ENCODE measurements around the gene SLC22A16. TPM values are rescaled to one million over a fixed set of nuclear protein-coding genes. Genes with fewer than 3 reads are reported as not detected.
"Not testable (repeated sequence)": the region's sequence is repeated elsewhere in the genome, so short reads cannot be mapped to it uniquely, and the experiment has no call there.

The SLC22A16 gene
- total RNA-seq, 1 donor from 2014 or later, result not detected

DNA sequence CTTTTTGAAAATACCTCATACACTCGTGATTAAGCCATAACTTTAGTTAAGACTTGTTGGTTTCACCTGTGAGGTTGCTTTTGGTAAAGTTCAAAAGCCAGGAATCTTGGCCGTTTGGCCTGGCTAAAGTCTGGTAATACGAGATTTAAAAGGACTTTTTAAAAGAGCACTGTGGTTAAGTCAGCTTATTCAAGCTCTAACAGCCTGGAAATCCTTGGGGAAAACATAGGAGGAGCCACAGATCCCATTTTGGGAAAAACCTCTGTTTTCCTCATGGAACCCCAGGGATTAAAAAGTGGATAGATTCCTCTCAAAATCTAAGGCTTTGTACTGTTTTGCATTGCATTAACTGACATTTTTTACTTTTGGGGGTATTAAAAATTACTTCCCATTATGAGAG is 13.7 kb upstream of the SLC22A16 start:
- no peak for DNase-seq

DNA sequence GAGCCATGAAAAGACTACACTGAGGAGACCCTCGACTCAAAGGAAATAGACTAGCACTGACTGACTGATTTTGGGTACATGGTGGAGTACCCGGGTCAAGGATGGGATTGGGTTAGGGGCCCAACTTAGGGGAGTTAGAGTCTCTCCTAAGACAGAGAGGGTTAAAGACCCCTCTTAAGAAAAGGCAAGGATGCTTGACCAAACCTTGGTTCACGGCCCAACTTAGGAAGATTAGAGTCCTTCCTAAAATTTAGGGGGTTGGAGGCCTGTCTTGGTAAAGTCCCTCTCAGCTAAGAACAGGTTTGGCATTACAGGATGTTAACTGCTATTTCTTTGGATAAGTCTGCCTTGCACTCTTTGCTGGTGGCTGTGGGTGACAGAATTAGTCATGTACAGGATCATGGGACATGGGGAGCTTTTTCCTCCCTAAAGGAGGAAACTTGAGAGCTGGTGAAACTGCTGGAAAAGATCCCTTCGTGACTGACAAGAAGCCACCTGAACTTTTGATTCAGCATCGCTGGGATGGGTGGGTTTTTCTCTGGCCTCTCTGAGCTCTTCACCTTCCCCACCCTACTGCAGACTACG is 12.3 kb upstream of the SLC22A16 start:
- no peak for DNase-seq

DNA sequence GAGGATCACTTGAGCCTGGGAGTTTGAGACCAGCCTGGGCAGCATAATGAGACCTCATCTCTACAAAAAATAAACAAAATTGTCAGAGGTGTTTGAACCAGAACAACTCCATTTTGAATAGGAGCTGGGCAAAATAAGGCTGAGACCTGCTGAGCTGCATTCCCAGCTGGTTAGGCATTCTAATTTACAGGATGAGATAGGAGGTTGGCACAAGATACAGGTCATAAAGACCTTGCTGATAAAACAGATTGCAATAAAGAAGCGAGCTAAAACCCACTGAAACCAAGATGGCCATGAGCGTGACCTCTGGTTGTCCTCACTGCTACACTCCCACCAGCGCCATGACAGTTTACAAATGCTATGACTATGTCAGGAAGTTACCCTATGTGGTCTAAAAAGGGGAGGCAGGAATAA is 11.6 kb upstream of the SLC22A16 start:
- DNase-seq, result not testable (repeated sequence)

DNA sequence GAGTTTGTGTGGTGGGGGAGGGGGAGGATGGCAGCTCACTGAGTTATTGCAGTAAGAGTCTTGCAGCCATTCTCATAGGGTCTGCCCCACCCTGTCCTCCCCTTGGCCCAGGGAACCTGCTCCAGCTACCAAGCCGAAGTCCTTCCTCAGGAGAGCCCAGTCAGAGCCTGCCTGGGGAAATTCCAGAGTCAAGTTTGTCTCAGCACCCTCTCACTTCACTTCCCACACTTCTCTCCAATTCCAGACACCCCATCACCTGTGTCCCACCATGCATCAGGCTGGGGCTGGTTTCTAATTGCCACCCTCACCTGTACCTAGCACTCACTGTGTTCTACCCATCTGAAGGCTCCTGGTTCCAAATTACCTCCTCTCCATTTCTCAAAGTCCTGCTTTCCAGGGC is 10.3 kb upstream of the SLC22A16 start:
- no peak for DNase-seq

DNA sequence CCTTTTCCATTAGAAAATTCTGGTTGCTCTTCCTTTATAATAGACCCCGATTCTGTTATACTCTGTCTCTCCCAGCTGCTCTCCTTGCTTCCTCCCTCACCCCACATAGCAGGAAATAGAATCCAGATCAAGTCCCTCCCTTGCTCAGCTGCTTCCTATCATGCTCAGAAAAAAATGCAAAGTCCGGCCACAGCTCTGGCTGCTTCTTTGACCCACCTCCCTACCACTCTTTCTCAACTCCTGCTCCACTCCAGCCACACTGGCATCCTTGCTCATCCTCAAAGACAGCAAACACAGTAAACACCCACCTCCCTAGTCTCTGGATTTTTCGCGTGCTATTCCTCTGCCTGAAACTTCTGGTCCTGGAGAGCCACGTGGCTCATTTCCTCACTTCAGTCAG is 9.1 kb upstream of the SLC22A16 start:
- DNase-seq, result no peak

DNA sequence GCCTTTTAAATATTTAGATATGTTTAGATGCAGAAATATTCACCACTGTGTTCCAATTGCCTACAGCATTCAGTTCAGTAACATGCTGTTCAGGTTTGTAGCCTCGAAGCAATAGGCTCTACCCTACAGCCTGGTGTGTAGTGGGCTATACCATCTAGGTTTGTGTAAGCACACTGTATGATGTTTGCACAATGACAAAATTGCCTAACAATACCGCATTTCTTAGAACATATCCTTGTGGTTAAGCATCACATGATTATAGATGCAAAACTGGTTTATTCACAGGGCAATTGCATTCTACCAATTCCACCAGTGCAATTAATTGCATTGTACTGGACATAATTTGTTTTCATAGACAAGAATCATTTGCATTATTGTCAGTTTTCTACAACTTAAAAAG is 7.9 kb upstream of the SLC22A16 start:
- DNase-seq, result no peak

DNA sequence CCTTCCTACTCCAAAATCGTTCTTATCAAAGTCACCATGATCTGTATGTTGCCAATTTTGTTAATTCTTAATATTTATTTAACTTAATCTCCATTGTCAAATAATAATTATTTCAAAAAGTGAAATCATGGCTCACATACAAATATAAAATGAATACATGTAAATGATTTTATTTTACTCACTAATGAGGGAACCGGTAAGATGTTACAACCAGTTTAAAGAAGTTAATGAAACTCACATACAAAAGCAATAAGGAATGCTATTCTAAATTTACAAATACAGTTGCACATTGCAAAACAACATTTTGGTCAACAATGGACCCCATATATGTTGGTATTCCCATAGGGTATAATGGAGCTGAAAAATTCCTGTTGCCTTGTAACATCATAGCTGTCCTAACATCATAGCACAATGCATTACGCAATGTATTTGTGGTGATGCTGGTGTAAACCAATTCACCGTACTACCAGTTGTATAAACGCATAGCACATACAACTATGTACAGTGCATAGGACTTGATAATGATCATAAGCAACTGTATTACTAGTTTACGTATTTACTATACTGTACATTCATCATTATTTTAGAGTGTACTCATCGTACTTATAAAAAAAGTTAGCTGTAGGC is 6.5 kb upstream of the SLC22A16 start:
- DNase-seq, result no peak

DNA sequence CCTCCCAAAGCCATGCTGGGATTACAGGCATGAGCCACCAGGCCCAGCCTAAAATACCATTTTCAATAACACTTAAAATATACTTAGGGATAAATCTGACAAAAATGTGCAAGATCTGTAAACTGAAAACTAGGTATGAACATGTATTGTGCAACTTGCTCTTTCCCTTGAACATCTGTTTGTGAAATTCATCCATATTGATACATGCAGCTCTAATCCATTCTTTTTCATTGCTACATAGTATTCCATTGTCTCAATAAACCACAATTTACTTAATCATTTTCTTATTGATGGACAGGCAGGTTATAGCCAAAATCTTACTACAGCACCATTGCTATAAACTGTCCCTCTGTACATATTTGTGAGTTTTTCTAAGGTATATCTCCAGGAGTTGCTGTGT is 4.7 kb upstream of the SLC22A16 start:
- DNase-seq, result no peak

DNA sequence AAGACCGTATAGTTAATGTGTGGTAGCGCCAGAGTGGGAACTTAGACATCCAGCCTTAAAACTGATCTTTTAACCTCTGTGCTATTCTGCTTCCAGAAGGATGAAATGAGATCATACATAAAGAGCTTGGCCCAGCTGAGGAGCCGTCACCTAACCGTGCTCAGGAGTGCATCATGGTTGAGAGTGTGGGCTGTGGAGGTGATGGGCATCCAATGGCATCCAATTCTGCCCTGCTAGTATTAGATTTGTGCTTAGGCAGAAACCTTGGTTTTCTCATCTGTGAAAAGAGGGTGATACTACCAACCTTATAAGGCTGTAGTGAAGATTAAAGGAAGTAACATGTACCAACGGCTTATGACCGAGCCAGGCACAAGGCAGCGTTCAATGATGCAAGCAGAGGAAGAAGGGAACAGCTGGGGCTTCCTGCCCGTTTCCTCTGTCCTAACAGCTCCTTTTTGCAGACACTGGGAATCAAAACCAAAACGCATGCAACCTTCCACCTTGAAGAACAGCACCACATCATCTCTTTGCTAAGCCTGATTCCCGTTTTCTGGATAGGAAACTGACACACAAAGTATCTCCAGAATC is 1.3 kb downstream of the SLC22A16 start:
- peak; percentile 8 for DNase-seq

DNA sequence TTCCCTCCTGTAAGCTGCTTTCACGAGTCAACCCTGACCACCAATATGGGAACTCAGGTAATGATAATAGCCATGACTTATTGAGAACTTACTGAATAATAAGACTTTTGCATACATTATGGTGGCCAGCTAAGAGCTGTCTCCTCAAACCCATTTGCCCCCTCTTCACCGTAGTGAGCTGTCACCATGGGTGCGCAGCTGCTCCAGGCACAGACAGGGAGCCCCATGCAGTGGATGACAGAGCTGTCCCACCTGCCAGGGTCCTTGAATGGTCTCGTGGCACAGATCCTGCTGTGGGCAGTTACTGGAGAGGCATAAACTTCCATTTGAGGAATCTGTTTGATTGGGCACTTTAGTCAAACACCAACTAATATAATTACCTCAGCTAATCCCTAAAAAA is 1.9 kb downstream of the SLC22A16 start:
- no peak for DNase-seq

DNA sequence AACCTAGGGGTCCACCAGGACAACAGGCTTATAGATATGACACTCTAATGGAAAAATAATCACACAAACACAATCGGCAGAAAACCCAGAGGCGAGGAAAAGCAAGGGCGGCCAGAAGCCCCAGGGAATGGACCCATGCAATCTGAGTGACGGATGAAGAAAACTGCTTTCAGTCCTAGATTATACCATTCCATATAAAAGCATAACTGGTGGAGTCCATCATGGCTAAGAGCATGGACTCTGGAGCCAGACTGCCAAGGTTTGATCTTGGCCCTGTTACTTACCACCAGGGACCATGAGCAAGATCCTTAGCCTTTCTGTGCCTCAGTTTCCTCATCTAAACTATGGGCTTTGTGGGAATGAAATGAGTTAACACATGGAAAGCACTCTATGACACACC is 3.7 kb downstream of the SLC22A16 start:
- DNase-seq, result no peak

DNA sequence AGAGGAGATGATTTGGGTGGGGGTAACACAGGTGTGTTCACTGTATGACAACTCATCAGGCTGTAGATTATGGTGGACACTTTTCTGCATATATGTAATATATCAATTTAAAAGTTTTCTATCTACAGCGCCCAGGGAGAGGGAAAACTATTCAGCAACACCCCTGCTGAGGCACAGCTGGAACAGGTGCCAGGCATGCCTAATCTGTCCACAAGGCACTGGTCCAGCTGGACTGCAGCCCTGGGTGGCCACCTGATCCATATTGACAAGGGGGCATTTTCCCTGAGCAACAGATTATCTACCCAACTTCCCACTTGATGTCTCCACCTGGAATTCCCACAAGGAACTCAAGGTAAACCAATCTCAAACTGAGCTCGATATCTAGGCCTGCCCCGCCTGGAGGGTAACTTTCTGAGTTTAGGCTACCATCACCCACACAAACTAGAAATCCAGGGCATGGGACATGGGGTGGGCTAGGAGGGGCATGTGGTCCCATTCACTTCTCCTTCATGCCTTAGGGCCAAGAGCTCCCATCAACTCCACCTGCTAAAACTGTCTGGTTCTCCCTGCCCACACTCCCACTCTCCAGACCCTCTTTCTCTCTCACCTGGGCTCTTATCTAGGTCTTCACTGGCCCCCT is 4.6 kb downstream of the SLC22A16 start:
- DNase-seq, result no peak

DNA sequence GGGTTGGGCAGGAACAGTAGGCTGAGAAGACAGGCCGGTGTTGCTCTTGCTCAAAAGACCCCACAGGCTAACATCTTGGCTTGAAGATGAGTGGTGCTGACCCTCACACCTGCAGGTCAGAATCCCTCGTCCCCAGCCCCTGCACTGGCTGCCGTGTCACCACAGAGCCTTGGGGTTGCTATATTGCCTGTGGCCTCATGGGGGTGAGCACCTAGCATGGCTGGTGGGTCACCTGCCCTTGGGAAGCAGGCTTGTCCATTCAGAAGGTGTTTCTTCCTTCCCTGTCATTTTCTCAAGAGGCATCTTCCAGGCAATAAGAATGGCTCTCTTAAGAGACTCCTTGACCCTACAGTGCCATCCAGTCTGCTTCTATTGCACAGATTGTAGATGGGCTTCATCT is 7.7 kb downstream of the SLC22A16 start:
- DNase-seq, result no peak

DNA sequence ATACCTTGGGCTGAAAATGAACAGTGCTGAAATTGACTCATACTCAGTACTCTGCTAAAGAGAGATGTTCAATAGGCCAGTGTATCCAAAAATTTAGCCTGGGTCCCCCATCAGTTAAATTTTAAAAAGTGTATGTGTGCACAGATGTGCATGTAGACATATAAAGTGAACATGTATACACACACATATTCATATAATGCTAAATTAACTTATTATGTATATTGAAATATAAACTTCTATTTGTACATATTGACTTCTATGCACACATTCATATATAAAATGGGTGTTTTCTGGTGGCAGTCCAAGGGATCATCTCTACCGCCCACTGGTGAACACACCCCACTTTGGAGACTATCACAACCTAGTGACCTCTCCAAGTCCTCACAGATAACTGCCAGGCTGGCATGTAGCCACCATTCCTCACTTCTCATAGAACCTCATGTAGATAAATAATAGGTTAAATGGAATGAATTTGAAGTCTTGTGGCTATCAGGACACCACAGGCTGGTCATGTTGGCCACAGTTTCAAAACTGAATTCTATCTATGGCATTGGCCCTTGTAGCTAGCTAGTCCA is 8.8 kb downstream of the SLC22A16 start:
- DNase-seq, result no peak

DNA sequence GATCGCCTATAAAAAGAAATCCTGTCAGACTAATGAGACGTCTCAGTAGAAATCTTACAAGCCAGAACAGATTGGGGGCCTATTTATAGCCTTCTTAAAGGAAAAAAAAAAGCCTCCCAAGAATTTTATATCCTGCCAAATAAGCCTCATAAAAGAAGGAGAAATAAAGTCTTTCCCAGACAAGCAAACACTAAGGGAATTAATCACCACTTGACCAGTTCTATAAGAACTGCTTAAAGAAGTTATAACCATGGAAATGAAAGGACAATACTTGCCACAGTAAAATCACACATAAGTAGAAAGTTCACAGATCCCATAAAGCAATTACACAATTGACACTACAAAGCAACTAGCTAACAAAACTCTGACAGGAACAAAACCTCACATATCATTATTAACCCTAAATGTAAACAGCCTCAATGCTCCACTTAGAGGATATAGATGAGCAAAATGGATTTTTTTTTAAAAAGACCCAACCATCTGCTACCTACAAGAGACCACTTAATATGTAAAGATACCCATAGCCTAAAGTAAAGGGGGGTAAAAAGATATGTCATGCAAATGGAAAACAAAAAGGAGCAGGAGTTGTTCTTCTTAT is 13.4 kb downstream of the SLC22A16 start:
- no peak for DNase-seq

DNA sequence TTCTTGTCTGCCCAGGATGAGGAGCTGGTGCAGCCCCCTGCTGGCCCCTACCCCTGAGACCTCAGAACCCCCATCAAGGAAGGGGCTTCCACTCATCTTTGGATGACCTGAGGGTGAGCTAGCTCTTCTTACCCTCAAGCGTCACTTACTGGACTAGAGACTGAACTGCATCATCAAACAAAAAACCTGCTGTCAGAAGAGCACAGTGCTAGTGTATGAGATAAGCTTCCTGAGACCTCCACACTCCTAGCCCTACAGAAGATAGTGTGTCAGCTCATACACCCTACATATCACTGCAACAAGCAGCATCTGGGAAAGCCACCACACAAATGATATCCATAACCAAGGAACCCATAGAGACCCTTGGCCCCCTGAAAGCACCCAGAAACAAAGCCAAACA is 15.0 kb downstream of the SLC22A16 start:
- DNase-seq, result no peak

DNA sequence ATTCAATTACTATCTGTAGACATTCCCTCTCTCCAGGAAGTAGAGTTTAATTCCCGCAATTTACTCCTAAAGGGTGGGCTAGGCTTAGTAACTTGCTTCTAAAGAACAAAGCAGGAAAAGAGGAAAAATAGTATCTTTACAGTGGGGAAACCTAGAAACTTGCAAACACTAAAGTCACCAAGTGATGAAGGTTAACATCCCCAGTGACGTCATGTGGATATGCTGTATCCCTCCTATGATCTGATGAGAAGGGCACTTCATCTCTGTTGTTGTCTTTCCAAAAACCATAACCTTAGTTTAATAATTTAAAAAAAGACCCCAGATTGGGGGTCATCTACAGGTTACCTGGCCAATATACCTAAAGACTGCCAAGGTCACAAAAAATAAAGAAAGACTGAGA is 17.3 kb downstream of the SLC22A16 start:
- no peak for DNase-seq

DNA sequence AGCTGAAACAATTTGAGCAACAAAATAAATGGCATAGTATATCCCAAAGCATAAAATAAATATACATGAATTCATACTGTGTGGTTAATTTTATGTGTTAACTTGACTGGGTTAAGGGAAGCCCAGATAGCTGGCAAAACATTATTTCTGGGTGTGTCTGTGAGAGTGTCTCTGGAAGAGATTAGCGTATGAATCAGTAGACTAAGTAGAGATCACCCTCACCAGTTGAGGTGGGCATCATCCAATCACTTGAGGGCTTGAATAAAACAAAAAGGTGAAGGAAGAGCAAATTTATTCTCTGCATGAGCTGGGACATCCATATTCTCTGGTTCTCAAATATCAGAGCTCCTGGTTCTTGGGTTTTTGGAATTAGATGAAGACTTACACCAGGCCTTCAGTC is 17.9 kb downstream of the SLC22A16 start:
- no peak for DNase-seq

DNA sequence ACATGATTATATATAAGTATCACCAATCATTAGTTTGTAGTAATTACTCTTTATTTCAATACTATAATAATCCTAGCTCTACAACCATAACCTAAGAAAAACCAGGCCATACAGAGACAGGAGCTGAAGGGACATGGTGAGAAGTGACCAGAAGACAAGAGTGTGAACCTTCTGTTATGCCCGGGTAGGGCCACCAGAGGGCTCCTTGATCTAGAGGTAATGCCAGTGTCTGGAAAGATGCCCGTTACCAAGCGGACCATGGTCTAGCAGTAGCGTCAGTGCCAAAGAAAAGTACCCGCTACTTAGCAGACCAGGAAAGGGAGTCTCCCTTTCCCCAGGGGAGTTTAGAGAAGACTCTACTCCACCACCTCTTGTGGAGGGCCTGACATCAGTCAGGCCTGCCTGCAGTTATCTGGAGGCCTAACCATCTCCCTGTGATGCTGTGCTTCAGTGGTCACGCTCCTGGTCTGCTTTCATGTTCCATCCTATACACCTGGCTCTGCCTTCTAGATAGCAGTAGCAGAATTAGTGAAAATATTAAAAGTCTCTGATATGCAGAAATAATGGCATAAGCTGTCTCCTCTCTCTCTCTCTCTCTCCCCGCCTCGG is 18.7 kb downstream of the SLC22A16 start:
- peak; percentile 81 for DNase-seq

DNA sequence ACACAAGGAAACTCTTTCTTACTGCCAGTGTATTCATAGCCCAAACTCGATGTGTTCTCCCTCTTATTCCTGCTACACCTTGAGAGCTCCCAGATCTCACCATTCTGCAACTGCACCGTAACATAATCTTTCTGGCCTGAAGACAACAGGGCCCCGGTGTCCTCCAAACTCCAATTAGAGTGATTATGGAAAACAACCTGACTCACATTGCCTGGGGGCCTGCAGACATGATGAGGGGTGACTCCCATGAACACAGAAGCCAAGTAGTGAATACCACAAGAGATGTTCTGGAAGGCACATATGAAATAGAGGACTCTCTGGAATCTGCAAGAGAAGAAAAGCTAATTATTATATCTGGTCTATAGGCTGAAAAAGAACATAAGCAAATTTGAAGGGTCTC is 19.7 kb downstream of the SLC22A16 start:
- no peak for DNase-seq

DNA sequence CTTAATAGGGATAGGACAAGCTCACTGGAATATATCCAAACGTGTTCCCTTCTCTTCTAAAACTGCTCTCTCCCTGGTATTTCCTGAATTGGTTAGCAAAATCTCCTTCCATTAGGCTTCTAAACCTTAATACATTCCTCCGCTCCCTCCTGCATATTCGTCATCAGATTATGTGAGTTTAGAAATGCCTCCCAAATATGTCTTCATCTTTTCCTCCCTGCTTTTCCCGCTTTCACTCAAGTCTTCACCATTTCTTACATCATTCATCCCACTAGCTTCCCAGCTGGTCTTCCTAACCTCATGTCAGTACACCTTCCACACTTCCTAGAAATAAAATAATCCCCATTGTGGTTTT is 26.9 kb downstream of the SLC22A16 start:
- no peak for DNase-seq

DNA sequence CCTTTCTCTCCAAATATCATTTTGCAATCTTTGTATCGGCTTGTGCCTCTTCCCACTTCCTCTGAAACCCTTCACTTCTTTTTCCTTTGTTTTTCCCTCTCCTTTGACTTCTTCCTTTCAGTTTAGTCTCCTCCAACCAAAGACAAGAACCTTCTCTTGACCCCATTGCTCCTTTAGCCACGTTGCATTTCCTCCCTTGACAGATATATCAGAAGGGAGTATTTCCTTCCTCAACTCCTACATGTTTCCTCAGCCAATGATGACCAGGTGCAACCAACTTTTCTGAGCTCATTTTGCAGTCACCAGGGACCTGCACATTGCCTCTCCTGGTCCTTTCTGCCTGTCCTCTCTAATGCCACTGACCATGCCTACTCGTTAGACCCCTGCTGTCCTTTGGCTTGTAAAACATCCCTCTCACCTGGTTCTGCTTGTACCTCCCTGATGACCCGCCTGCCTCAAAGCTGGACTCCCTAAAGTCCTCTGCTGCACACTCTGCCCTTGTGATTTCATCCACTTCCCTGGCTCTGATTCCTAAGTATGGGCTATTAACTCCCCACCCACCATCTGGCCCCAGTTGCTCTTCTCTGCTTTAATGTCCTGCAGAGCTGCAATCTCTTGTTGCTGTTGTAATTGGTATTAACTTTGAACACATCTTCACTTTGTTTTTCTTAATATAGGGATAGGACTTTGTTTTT is 27.4 kb downstream of the SLC22A16 start:
- DNase-seq, result no peak
